Measurements from ENCODE around the gene NTSR1.

- no peak for TF ChIP-seq TAF1 (IDR thresholded peaks at IDR 0.05; ENCODE audit: borderline replicate concordance, insufficient read depth, low read length)
- TF ChIP-seq REST (IDR thresholded peaks at IDR 0.05; ENCODE audit: insufficient read depth in 1 of 2, low read depth in 2 of 2, low read length in 2 of 2) = no peak
- TF ChIP-seq POLR2AphosphoS5 (IDR thresholded peaks at IDR 0.05; ENCODE audit: low read depth, low read length) = no peak
These were observed 37.6 kb upstream of the NTSR1 start for GRCh38 chr20:62670998-62671397.
